Measurements from ENCODE around the gene MYRF. TPM values are rescaled to one million over a fixed set of nuclear protein-coding genes. Genes with fewer than 3 reads are reported as not detected.

The MYRF gene
- total and polyA plus RNA-seq, 9 of the 15 experiments (the other 6 are each of a cell fraction or from before 2014, with no cell fraction given) = 2.3 to 25.8 (median 7.1) TPM

DNA sequence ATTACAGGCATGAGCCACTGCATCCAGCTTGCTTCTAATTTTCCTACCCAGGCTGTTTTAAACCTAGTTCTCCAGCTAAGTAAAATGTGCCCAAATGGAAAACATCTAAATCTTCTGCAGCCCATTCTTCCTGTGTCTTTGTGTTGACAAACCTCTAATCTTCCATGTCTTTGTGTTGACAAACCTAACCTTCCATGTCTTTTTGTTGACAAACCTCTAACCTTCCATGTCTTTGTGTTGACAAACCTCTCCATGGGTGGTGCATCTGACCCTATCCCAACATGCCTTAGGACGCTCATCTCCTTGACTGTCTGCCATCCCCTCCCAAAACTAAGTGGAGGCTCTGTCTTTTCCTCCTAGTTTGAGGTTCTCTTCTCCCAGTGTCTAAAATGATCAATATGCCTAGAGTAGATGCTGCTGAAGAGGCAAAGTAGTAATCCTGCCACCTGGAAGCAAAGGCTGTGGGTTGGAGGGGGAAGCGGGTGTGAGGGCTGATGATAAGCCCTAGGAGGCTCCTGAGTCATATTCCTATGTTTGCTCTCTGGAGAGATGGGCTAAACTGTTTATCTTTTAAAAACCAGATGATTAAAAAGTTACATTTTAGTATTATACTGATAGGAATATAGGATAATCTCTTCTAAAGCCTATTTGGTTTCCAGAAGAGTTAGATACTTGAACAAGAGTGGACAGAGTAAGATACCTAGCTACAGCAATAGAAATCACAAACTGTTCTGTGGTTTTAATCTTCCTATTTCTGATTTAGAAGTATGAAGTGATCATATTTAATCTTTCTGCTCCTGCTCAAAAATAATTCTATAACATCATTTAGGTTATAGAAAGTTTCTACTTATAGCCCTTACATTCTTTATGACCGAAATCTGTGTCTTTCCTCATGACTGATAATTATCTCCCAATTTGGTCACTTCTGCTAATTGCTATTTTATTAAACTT lies 48.2 kb downstream of the MYRF start (continued):
- TF ChIP-seq, protein P1, sequence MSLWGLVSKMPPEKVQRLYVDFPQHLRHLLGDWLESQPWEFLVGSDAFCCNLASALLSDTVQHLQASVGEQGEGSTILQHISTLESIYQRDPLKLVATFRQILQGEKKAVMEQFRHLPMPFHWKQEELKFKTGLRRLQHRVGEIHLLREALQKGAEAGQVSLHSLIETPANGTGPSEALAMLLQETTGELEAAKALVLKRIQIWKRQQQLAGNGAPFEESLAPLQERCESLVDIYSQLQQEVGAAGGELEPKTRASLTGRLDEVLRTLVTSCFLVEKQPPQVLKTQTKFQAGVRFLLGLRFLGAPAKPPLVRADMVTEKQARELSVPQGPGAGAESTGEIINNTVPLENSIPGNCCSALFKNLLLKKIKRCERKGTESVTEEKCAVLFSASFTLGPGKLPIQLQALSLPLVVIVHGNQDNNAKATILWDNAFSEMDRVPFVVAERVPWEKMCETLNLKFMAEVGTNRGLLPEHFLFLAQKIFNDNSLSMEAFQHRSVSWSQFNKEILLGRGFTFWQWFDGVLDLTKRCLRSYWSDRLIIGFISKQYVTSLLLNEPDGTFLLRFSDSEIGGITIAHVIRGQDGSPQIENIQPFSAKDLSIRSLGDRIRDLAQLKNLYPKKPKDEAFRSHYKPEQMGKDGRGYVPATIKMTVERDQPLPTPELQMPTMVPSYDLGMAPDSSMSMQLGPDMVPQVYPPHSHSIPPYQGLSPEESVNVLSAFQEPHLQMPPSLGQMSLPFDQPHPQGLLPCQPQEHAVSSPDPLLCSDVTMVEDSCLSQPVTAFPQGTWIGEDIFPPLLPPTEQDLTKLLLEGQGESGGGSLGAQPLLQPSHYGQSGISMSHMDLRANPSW (CRISPR knock-in tag; IDR thresholded peaks at IDR 0.05) = no peak
- no peak for TF ChIP-seq ZNF778 (CRISPR knock-in tag; IDR thresholded peaks at IDR 0.05)
- no peak for TF ChIP-seq HDGF (IDR thresholded peaks at IDR 0.05)
- 0 out of 2 replicates have a peak, but pooled peaks have one; percentile 15 for TF ChIP-seq L3MBTL2 (IDR thresholded peaks at IDR 0.05)
- TF ChIP-seq MEF2D (tag; conservative IDR thresholded peaks at IDR 0.05; ENCODE audit: low read depth) = no peak
- TF ChIP-seq ETV5 (CRISPR knock-in tag; IDR thresholded peaks at IDR 0.05; ENCODE audit: low read depth) = 0 out of 2 replicates have a peak, but pooled peaks have one; percentile 51
- TF ChIP-seq ZNF197 (CRISPR knock-in tag; IDR thresholded peaks at IDR 0.05; ENCODE audit: low read depth) = peak; percentile 60; the same call in 1 of the 2 replicates
- no peak for TF ChIP-seq KLF13 (tag; IDR thresholded peaks at IDR 0.05; ENCODE audit: borderline replicate concordance, low read depth)
- peak; percentile 98 for TF ChIP-seq DPF2 (IDR thresholded peaks at IDR 0.05)
- TF ChIP-seq POLR2A (conservative IDR thresholded peaks at IDR 0.05) = peak; percentile 75
- 0 out of 2 replicates have a peak, but pooled peaks have one; percentile 74 for TF ChIP-seq ZBED1 (IDR thresholded peaks at IDR 0.05)
- TF ChIP-seq, protein P2, sequence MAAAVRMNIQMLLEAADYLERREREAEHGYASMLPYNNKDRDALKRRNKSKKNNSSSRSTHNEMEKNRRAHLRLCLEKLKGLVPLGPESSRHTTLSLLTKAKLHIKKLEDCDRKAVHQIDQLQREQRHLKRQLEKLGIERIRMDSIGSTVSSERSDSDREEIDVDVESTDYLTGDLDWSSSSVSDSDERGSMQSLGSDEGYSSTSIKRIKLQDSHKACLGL (CRISPR knock-in tag; IDR thresholded peaks at IDR 0.05; ENCODE audit: borderline replicate concordance, poor library complexity, severe bottlenecking) = no peak
- TF ChIP-seq, protein P3, sequence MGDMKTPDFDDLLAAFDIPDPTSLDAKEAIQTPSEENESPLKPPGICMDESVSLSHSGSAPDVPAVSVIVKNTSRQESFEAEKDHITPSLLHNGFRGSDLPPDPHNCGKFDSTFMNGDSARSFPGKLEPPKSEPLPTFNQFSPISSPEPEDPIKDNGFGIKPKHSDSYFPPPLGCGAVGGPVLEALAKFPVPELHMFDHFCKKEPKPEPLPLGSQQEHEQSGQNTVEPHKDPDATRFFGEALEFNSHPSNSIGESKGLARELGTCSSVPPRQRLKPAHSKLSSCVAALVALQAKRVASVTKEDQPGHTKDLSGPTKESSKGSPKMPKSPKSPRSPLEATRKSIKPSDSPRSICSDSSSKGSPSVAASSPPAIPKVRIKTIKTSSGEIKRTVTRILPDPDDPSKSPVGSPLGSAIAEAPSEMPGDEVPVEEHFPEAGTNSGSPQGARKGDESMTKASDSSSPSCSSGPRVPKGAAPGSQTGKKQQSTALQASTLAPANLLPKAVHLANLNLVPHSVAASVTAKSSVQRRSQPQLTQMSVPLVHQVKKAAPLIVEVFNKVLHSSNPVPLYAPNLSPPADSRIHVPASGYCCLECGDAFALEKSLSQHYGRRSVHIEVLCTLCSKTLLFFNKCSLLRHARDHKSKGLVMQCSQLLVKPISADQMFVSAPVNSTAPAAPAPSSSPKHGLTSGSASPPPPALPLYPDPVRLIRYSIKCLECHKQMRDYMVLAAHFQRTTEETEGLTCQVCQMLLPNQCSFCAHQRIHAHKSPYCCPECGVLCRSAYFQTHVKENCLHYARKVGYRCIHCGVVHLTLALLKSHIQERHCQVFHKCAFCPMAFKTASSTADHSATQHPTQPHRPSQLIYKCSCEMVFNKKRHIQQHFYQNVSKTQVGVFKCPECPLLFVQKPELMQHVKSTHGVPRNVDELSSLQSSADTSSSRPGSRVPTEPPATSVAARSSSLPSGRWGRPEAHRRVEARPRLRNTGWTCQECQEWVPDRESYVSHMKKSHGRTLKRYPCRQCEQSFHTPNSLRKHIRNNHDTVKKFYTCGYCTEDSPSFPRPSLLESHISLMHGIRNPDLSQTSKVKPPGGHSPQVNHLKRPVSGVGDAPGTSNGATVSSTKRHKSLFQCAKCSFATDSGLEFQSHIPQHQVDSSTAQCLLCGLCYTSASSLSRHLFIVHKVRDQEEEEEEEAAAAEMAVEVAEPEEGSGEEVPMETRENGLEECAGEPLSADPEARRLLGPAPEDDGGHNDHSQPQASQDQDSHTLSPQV (IDR thresholded peaks at IDR 0.05) = peak; percentile 61
- TF ChIP-seq, protein P4, sequence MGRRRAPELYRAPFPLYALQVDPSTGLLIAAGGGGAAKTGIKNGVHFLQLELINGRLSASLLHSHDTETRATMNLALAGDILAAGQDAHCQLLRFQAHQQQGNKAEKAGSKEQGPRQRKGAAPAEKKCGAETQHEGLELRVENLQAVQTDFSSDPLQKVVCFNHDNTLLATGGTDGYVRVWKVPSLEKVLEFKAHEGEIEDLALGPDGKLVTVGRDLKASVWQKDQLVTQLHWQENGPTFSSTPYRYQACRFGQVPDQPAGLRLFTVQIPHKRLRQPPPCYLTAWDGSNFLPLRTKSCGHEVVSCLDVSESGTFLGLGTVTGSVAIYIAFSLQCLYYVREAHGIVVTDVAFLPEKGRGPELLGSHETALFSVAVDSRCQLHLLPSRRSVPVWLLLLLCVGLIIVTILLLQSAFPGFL (CRISPR knock-in tag; IDR thresholded peaks at IDR 0.05) = no peak
- TF ChIP-seq HDAC6 (IDR thresholded peaks at IDR 0.05; ENCODE audit: low read depth, low read length) = no peak
- no peak for TF ChIP-seq SRSF3 (IDR thresholded peaks at IDR 0.05; ENCODE audit: insufficient read depth, low read length)
- peak; percentile 96 for TF ChIP-seq POLR2AphosphoS5 (IDR thresholded peaks at IDR 0.05; ENCODE audit: control insufficient read depth, insufficient read depth, low read depth, low read length)
- no peak for TF ChIP-seq PRPF4 (IDR thresholded peaks at IDR 0.05; ENCODE audit: insufficient read depth, low read depth, low read length, poor library complexity, severe bottlenecking)

Data from K562 (cell line).